ENCODE results near the gene PAX5.

The PAX5 gene

DNA sequence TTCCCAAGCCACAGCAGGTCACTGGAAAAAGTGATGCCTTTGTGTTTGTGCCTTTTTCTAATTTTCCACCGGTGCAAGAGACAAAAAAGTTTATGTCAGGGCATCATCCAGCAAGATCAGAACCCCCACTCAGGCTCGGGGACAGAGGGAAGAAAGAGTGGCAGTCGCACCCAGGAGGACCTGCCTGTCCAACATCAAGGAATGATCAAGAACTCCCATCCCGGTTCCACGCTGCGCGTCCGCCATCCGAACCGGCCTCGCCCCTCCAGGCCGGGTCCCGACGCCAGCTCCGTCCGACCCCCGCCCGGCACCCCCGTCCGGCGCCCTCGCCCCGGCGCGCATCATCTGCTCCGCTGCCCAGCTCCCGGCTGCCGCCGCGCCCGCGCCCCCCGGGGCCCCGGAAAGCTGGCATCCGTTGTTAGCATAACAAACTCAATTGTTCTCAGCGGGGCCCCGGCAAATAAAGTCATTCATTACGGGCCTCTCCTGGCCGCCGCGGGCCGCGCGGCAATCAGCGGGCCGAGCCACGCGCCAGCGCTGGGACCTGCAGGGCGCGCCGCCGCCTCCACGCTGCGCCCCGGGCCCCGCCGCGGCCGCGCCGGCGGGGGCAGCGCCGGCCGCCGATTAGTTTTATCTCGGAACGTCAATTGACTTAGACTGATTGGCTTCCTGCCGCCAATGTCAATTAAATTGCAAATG is 48.1 kb downstream of the PAX5 start:
- DNase-seq, result no peak

DNA sequence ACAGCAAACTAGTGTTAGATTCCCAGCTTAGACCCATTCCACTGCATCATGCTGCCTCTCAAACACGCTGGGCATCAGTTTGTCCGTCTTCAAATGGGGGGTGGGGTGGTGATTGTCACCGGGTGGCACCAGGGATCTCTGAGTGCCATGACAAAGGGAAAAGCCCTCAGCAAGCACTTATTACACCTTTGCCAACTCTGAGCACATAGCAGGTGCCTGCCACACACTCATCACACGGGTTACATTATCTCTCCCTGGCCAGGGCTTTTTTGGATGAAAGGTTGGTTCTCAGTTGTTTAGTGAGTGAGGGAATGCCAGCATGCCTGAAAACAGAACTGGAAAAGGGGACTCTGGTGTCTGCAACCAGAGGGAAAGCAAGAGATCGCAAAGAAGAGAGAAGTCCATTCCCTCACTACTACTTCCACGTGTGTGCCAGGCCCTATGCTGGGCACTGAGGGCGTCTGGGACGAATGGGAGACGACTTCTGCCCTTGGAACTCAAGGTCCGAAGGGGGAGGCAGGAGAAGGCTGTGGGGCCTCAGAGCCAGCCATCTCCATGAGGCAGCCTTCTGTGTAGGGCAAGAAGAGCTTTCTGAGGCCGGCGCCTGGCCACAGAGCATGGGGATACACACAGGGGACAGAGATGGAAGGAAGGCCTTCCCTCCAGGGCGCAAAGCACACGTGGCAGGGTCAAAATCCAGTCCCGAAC is 48.9 kb downstream of the PAX5 start:
- no peak for DNase-seq

DNA sequence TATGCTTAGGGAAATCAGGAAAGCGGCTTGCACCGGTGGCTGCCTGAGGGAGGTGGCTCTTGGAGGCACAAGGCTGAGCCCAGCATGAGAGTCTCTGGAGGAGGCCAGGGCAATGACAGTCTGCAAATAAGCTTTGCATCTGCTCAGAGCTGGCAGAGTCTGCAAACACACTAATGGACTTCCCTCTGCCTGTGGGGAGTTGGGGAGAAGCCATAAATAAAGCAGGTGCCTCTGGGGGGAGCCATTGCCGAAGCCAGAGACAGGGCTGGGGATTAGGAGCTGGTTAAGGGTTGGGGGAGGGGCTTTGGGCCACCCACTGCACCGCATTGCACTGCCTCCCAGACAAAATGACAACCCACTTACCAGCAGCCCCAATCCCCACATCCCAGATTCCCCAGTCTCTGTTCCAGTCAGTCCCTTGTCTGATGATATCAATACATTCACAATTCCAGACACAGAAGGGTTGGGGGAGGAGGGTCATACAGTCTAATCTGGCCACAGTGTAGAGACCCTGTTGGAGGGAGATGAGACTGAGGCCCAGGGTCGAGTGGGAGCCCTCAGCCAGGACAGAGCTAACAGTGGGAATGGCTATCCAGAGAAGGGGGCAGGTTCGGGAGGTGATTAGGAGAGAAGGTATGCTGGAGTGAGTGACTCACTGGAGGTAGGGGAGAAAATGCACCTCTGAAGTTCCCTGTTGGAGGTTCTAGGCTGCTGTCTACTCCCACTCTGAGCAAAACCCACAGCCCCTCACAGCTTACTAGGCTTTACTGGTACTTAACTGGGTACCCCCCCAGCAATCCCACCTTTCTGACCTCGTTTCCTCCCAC is 53.7 kb downstream of the PAX5 start:
- DNase-seq, result no peak

DNA sequence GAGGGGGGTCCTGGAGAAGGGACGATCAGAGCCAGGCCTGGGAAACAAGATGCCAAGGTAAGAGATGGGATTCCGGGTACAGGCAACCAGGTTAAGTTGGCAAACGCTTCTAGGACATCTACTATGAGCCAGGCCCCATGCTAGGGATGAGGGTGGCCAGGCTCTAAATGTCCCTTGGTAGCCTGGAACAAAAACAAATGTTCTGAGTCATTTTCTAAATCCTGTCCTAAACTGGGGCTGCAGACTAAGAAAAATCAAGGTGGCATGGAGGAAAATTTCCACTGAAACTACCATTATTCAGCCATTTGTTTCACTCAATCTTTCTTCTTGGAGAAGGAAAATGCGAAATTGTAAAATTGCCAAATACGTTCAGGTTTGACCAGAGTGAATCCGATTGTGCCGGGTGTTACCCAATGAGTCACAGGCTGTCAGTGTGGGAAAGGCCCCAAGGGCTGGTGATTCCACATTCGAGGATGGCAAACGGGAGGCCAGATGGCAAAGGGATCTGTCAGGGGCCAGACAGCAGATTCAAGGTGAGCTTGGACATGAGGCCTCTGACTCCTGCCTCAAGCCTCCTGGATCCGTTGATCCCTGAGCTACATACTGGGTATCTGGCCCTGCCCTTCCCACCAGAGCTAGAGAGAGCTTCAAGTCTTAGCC is 57.6 kb downstream of the PAX5 start:
- DNase-seq, result no peak

DNA sequence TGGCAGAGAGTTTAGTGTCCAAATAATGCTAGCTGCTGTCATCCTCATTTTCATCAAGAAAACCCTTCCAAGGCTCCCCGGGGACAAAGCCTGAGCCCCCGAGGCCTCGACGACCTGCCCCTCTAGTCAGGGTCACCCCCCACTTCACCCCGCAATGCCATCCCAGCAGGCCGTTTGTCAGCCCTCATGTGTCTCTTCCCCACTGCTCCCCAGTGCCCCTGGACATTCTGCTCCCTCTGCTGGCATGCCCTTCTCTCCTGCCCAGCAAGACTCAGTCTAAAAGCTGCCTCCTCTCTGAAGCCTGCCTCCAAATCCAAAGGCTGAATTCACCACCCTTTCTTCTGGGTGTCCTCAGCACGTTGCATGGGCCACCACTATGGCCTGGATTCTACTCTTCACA is 59.3 kb downstream of the PAX5 start:
- no peak for DNase-seq

DNA sequence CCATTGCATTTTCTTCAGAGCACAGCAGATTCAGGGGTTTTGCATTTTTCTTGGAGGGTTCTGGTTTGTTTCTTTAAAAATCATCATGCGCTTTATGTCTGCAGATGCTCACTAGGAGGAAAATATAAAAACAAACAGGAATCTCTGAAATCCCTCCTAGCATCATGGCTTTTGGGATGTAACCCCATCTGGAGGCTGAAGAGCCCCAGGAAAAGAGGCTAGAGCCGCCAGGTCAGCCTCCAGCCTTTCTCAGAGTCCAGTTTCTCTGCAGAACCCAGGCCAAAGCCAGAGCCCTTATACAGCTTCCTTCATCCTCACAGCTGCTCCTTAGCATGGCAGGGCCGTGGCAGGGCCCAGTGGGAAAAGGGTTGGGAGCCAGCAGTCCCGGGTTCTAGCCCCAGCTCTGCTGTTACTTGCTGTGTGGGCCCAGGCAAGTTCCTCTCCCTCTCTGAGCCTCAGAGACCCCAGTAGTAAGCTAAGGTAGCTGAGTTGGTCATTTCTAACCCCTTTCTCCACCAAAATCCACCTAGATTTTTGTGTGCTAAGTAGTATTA is 62.1 kb downstream of the PAX5 start:
- no peak for DNase-seq

DNA sequence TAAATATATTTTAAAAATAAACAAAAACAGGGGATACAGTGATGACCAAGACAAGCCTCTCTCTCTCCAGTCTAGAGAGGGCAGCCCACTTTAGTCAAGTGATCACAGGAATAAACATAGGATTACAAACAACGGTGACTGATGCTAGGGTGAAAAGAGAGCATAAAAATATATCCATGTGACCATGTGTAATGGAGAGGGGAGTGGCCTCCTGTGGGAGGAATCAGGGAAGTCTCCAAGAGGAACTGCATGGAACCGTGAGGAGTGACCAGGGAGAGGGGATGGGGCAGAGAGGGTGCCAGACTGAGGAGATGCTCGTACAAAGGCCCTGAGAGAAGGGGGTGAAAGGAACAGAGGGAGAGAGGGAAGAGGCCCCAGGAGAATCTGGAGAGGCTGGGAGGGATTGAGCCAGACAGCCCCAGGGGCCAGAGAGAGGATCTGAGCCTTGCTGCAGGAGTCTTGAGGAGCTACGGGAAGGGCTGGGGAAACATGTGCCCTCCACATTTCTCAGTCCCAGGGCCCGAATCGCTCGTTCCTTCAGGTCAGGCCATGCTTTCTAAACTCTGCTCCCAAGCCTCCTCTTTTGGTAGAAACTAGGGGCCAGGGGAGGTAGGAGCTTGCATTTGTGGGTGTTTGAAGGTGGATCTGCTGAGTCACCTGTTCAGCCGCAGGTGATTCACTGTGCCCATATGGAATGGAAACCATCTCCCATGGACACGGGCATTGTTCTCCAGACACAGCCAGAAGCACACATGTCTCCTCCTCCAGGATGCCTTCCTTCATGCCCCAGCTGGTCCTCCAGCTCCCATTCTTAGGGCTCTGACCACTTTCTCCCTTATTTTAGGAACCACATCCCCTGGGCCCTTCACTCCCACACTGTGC is 63.8 kb downstream of the PAX5 start:
- DNase-seq, result no peak

DNA sequence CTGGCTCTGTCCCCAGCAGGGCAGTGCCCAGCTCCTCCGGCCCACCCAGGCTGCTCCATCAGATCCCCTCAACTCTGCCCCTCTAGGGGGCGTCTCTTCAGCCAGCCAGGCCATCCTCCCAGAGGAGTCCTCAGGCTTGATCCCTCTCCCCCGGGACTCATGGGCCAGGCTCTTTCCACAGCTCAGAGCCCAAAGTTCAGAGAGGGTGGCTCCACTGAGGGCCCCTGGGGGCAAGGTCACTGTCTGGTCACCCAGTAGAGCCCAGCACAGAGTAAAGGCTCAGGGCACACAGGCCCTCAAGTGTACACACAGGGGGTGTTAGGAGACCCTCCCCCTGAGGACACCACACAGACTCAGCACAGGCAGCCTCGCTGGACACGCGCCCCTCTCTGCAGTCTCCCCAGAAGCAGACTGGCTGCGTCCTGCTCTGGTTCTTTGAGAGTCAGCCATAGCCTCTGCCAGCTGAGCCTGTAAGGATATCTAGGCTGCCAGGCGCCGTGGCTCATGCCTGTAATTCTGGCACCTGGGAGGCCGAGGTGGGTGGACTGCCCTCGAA is 64.8 kb downstream of the PAX5 start:
- DNase-seq, result no peak

DNA sequence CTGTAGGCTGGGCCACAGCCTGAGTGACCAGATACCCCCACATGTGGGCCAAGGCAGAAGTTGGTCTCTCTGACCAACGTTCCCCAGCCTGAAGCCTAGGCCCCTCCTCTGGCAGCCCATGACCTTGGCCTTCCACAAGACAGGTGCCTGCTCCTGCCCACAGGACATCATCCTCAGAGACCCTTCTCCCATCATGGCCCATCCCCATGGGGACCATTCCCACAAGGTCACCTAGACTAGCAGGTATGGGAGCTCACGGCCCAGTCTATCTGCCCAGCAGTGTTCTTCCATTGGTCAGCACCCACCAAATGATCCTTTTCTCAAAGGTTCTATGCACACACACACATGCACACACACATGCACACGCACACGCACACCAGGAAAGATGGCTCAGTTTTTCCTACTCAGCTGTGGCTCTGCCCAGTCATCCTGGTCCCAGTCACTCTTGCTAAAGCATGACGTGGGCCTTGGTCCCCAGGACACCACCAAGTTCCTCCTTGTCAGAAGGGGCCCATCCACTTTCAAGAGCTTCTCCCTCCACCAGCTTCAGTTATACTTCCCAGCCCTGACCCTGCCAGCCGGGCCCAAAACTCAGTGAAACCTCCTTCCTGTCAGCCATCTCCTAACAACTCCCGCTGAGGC is 65.4 kb downstream of the PAX5 start:
- DNase-seq, result no peak

DNA sequence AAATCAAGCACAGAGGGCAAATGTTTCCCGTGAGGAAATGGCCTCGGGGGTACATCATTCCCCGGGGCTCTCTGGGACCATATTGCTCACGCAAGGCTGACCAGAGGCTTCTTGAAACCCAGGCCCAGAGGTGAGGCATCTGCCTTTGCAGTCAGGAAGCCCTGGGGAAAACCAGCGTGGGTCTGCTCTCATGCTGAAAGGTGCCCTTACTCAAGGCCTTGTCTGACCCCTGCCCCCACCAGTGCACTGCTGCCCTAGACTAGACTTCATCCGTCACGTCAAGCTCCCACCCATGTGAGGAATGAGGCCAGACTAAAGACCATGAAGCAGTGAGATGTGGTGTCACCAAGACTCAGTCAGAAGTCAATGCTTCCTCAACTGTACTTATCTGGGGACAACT is 66.1 kb downstream of the PAX5 start:
- DNase-seq, result no peak

DNA sequence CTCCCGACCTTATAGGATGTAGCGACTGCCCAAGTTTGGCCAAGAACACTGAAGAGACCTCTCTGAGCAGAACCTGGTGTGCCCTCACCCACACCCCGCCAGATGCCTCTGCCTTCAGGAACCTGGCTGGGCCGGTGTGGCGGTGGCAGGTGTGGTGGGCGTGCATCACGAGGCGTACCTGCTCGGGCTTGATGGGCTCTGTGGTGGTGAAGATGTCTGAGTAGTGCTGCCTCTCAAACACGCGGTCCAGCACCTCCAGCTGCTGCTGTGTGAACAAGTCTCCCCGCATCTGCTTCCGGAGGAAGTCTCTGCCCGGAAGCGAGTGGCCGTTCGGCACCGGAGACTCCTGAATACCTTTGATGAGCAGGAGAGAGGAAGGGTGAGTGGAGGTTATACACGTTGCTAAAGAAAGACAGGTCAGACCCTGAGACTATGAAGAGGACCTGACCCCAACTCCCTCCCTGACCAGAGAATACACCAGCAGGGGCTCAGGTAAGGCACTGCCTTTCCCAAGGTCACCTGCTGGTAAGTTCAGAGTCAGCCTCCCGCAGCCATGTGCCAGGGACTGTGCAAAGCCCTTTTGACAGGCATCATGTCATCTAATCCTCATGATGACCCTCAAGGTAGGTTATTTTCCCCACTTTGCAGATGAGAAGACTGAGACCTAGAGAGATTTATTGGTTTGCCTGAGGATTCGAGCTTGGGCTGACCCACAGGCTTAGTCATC is 67.5 kb downstream of the PAX5 start:
- no peak for DNase-seq

DNA sequence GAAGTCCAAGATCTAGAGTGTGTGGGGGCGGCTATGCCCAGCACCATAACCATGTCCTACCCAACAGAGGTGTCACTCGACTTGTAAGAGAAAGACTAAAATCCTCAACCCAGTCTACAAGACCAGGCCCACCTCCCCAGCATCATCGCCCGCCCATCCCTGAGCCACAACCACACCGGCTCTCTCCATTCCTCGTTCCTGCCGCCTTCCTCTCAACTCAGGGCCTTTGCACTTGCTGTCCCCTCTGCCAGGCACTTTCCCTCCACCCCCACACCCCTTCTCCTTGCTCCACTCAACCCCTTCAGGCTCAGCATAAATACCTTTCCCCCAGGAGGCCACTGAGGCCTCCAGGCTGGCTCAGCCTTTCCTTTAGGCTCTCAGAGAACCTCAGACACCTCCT is 69.3 kb downstream of the PAX5 start:
- no peak for DNase-seq

DNA sequence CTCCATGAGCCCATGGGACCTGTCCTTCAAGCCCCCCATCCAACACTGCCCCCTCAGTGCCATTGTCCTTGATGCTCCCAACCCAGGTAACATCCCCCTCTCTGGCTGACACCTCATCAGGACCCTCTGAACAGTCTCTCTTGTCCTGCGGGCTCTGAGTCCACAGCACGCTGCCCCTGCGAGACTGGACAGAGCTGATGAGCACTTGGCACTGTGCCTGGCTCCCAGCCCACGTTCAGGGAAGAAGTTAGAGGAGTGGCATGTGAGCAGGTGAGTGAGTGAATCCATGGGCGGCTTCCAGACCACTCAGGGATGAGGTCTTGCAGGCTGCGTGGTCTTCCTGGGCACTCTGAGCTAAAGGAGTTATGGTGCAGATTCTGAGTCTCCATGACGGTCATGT is 70.7 kb downstream of the PAX5 start:
- DNase-seq, result no peak

DNA sequence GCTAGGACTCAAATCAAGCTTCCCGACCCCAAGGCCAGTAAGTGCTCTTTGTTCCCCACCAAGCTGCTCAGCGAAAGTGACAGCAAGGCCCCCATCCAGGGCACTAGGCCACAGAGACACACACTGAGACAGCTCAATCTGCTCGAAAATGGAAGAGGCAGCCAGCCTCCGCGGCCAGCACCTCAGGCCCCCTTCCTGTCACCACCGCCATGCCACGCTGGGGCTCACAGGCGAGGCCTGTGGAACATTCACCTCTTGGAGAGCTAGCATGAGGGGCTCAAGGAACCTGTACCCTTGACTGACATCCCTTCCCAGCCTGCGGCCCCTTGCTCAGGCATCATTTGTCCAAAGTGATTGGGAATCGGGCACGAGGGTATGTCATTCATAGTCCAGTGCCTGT is 71.4 kb downstream of the PAX5 start:
- no peak for DNase-seq

DNA sequence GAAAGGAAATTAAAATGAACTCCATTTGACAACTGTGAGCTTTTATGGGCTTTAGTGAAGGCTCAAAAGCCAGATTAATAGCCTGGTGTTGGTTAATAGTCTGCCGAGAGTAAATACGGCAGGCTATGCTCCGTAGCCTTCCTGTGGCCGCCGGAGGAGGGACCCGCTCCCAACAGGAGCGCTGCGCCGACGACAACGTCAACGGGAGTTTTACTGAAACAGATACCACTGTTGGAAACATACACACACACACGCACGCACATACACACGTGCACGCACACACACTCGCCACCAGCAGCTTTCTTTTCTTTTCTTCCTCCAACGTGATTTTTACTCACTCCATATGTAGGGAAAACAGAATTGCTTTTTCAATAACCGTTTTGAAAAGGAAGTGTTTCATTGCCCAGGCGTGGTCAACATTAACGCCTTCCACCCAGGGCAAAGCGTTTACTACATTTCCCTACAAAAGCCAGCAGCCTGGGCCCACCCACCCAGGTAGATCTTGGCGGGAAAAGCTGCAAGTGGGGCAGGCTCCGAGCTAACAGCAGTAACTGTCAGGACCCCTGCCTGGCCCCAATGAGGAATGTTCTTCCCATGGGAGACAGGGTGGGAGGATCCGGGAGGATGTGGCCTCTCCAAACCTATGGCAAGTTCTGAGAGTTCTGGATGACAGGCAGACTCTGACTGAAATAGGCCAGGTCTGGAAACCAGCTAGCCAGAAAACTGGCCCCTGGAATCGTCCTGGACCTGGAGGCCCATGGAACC is 72.3 kb downstream of the PAX5 start:
- DNase-seq, result no peak

DNA sequence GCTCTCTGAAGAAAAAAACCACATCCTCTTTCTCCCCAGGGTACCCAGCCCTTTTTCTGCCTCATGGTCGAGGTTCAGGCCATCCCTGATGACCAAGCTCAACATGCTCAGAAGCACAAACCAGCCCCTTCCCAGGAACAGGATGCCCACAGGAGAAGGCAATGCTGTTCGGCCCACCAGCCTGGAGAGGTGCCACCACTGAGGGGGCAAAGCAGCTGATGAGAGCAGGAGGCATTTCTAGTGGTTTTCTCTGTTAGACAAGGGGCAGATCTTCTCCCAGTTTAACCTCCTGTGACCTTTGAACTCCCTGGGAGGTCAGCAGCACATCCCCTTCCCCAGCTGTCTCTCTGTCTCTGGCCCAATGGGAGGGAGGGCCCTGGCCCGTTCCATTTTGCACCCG is 73.0 kb downstream of the PAX5 start:
- no peak for DNase-seq

DNA sequence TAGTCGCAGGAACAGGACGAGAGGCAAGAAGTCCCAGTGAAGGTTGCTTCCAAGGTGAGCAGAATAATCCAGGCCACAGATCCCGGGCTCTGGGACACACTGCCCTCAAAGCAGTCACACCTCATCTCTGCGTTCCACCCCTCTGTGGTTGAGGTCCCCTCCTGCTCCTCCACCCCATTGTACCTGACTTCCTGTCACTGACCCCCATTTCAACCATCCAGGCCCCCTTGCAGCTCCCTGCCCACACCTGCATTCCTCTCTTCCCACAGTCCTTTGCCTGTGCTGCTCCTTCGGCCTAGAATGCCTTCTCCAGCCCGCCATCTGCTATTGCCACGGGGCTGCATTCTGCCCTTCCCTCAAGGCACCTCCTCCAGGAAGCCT is 73.5 kb downstream of the PAX5 start:
- DNase-seq, result no peak

DNA sequence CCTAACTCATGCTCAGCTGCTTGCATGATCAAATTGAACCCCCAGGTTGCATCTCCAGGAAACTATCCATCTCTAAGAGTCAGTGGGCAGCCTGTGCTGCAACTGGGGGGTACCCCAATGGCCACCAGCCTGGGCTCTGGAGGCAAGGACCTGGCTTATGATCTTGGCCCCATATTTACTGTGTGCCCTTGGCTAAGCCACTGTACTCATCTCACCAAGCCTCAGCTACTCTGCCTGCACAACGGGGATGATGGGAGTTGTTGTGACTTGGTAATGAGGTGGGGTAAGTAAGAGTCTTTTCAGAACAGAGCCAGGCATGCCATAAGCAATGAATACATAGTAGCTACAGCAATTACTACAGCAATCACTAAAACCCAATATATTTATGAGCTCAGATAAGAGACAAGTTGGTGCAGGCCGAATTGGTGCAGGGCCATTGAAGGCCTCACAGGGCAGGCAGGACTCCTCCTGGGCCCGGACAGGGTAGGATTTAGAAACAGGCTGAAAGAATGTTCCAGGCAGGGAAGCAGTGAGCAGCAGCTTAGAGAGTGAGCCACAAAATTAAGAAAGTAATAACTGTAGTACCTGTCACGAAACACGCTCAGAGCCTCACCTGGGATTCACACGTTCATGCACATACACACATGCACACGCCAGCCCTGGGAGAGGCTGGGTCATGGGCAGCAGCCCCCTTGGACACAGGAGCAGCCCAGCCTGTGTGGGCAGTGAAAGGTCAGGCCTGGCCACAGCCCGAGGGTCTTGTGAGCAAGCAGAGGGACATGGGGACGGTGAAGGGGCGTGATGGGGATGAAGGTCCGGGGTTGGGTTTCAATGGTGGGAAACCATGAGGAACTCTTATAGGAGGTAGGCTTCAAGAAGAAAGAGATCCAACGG is 74.1 kb downstream of the PAX5 start:
- no peak for DNase-seq

DNA sequence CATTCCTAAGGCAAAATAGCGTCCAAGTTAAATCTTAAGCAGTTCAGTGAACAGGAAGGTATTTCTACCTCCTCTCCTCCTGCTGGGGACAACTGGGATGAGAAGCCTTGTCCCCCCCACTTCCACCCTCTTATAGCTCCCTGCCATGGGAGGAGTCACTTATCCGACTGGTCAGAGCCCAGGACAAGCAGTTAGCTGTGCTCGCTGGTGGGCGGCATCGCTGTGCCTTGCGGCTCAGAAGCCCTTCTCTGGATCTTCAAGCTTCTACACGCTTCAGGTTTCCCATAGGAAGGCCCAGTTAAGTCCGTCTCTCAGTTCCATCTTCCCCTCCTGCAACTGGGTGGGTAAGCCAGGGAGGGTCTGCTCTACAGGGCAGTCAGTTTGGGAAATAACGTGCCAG is 77.2 kb downstream of the PAX5 start:
- no peak for DNase-seq

All from stimulated activated CD4-positive, alpha-beta T cell treated with anti-CD3 and anti-CD28 coated beads, Interleukin-4, amount 100 ng/mL, for 4 hours (primary cell).